HG03469 (cell line): ENCODE results near the gene EMP1.

Experiments
- ATAC-seq: cut with Tn5 transposase; IDR thresholded peaks from one replicate; pipeline ENCODE4 v1.9.1; 2021; ENCODE audit warnings: mild to moderate bottlenecking, moderate library complexity, moderate number of reproducible peaks; ENCODE audit not compliant: unreplicated experiment

EMP1 gene

GRCh38 chr12:13171921-13172859 is 24.3 kb upstream of the EMP1 start:
- ATAC-seq, result no peak

- ATAC-seq, result peak; percentile 94
Observed at GRCh38 chr12:13173012-13173932, 23.3 kb upstream of the EMP1 start.

- ATAC-seq, result no peak
Observed at GRCh38 chr12:13175499-13175898, 21.0 kb upstream of the EMP1 start.

GRCh38 chr12:13176256-13176655 is 20.3 kb upstream of the EMP1 start:
- no peak for ATAC-seq

- ATAC-seq, result no peak
Observed at GRCh38 chr12:13177373-13177772, 19.2 kb upstream of the EMP1 start.

GRCh38 chr12:13177906-13178305 is 18.6 kb upstream of the EMP1 start:
- ATAC-seq, result no peak

GRCh38 chr12:13178568-13179210 is 17.8 kb upstream of the EMP1 start:
- no peak for ATAC-seq

- peak; percentile 83 for ATAC-seq
Observed at GRCh38 chr12:13179211-13180074, 17.1 kb upstream of the EMP1 start.

- ATAC-seq, result no peak
Observed at GRCh38 chr12:13181375-13182070, 15.0 kb upstream of the EMP1 start.

- no peak for ATAC-seq
Observed at GRCh38 chr12:13182881-13183280, 13.6 kb upstream of the EMP1 start.

- ATAC-seq, result no peak
Observed at GRCh38 chr12:13183620-13184019, 12.9 kb upstream of the EMP1 start.

GRCh38 chr12:13186302-13186701 is 10.2 kb upstream of the EMP1 start:
- no peak for ATAC-seq

- no peak for ATAC-seq
Observed at GRCh38 chr12:13187399-13187798, 9.1 kb upstream of the EMP1 start.

GRCh38 chr12:13189264-13189663 is 7.3 kb upstream of the EMP1 start:
- no peak for ATAC-seq

GRCh38 chr12:13190275-13190674 is 6.3 kb upstream of the EMP1 start:
- ATAC-seq, result no peak

- no peak for ATAC-seq
Observed at GRCh38 chr12:13192719-13193118, 3.8 kb upstream of the EMP1 start.

- ATAC-seq, result no peak
Observed at GRCh38 chr12:13193505-13194231, 2.9 kb upstream of the EMP1 start.

GRCh38 chr12:13194401-13195110 is 2.0 kb upstream of the EMP1 start:
- ATAC-seq, result no peak
